ENCODE measurements around the gene HAPSTR1. TPM values are rescaled to one million over a fixed set of nuclear protein-coding genes. Genes with fewer than 3 reads are reported as not detected.

Gene HAPSTR1
- total RNA-seq, 6 experiments from 2014 or later, result 23.6 to 34.8 (median 28.3) TPM

GRCh38 chr16:9114112-9114511 is 22.7 kb downstream of the HAPSTR1 start:
- ATAC-seq, result no peak
- Histone ChIP-seq H3K27ac (no peak overlapping the region), H3K36me3 (peaks cover 4 to 21% (median 11%) of the 10 kb centered on the region in 4 donors), H3K4me1 (peaks cover 0 to 57% (median 25%) of the 10 kb centered on the region in 4 donors), H3K9me3 (no peaks in the 10 kb centered on the region), H3K27me3 (no peaks in the 10 kb centered on the region), H3K4me3 (no peak overlapping the region)
- no peak for TF ChIP-seq POLR2A (IDR thresholded peaks at IDR 0.05)
- 65% methylated on average over 5 of the region's 5 CpGs for WGBS (ENCODE audit: insufficient coverage, low coverage, low lambda C conversion rate, missing lambda C conversion rate)
- intact Hi-C loops (cut with DNase I), result no loop called here
- DNase-seq, result no peak

- WGBS (ENCODE audit: insufficient coverage, low coverage, low lambda C conversion rate, missing lambda C conversion rate), result 100% methylated on average over 1 of the region's 3 CpGs
- Histone ChIP-seq H3K9me3 (no peaks in the 10 kb centered on the region), H3K36me3 (peaks cover 4 to 18% (median 11%) of the 10 kb centered on the region in 4 donors), H3K4me1 (peaks cover 0 to 52% (median 25%) of the 10 kb centered on the region in 4 donors), H3K27me3 (no peaks in the 10 kb centered on the region), H3K27ac (no peak overlapping the region), H3K4me3 (no peak overlapping the region)
- DNase-seq (no peak), ATAC-seq (no peak)
- intact Hi-C loops (cut with DNase I), result no loop called here
- TF ChIP-seq POLR2A (IDR thresholded peaks at IDR 0.05), result no peak
- no peak for TF ChIP-seq CTCF (IDR thresholded peaks at IDR 0.05)
These were observed 23.4 kb downstream of the HAPSTR1 start for GRCh38 chr16:9114842-9115241.

GRCh38 chr16:9115277-9115676 is 23.8 kb downstream of the HAPSTR1 start:
- Histone ChIP-seq H3K4me1 (peaks cover 0 to 49% (median 24%) of the 10 kb centered on the region in 4 donors), H3K27ac (no peak overlapping the region), H3K36me3 (peaks cover 4 to 18% (median 11%) of the 10 kb centered on the region in 4 donors), H3K9me3 (no peaks in the 10 kb centered on the region), H3K4me3 (no peak overlapping the region), H3K27me3 (no peaks in the 10 kb centered on the region)
- intact Hi-C loops (cut with DNase I), result no loop called here
- ATAC-seq (peak in 1 of 4 donors; percentile 21), DNase-seq (no peak)
- 73% methylated on average over 3 of the region's 3 CpGs for WGBS (ENCODE audit: insufficient coverage, low coverage, low lambda C conversion rate, missing lambda C conversion rate)
- TF ChIP-seq POLR2A (IDR thresholded peaks at IDR 0.05) (no peak), CTCF (IDR thresholded peaks at IDR 0.05) (no peak)

- Histone ChIP-seq H3K9me3 (no peaks in the 10 kb centered on the region), H3K27ac (no peak overlapping the region), H3K4me3 (no peak overlapping the region), H3K36me3 (peaks cover 4 to 18% (median 11%) of the 10 kb centered on the region in 4 donors), H3K27me3 (no peaks in the 10 kb centered on the region), H3K4me1 (peaks cover 0 to 40% (median 20%) of the 10 kb centered on the region in 4 donors)
- DNase-seq (no peak), ATAC-seq (no peak)
- TF ChIP-seq CTCF (IDR thresholded peaks at IDR 0.05) (no peak), POLR2A (IDR thresholded peaks at IDR 0.05) (no peak)
- 96% methylated on average over 2 of the region's 2 CpGs for WGBS (ENCODE audit: insufficient coverage, low coverage, low lambda C conversion rate, missing lambda C conversion rate)
- intact Hi-C loops (cut with DNase I), result no loop called here
These were observed 24.7 kb downstream of the HAPSTR1 start for GRCh38 chr16:9116141-9116540.

GRCh38 chr16:9118170-9118569 is 26.7 kb downstream of the HAPSTR1 start:
- H3K27me3 ChIP-seq, result no peaks in the 10 kb centered on the region
- no peak overlapping the region for H3K27ac ChIP-seq
- ATAC-seq, result no peak
- H3K4me3 ChIP-seq, result no peak overlapping the region
- DNase-seq, result no peak
- peaks cover 4 to 26% (median 11%) of the 10 kb centered on the region in 4 donors for H3K36me3 ChIP-seq
- intact Hi-C loops (cut with DNase I), result no loop called here
- no peak for TF ChIP-seq CTCF (IDR thresholded peaks at IDR 0.05)
- no peak for TF ChIP-seq POLR2A (IDR thresholded peaks at IDR 0.05)
- H3K9me3 ChIP-seq, result no peaks in the 10 kb centered on the region
- H3K4me1 ChIP-seq, result peaks cover 0 to 20% (median 8%) of the 10 kb centered on the region in 4 donors

All from right lobe of liver (tissue), 6 donors.